Gastrocnemius medialis (tissue), 4 donors: Measurements from ENCODE around the gene CRK.

Experiments used
- POLR2A ChIP-seq, 2 donors: fragments of 450-650 bp; IDR thresholded peaks; one replicate each; pipeline ENCODE4 v1.6.1; 2017; ENCODE audit warnings: antibody characterized with exemption in 2 of 2, mild to moderate bottlenecking in 2 of 2, moderate library complexity in 2 of 2
- TF ChIP-seq, protein P1 (sequence below), 5 experiments: fragments of 450-650 bp in 3 of 5; fragments of 200-600 bp in 2 of 5; sonication (generic) in 2 of 5; IDR thresholded peaks in 4 of 5; conservative IDR thresholded peaks in 1 of 5; 1 replicate in 4 of 5; 2 replicates in 1 of 5; pipeline ENCODE4 v1.5.1; 2016 to 2019; ENCODE audit warnings: antibody characterized with exemption in 5 of 5, mild to moderate bottlenecking in 3 of 5, moderate library complexity in 3 of 5

- TF ChIP-seq, protein P1, sequence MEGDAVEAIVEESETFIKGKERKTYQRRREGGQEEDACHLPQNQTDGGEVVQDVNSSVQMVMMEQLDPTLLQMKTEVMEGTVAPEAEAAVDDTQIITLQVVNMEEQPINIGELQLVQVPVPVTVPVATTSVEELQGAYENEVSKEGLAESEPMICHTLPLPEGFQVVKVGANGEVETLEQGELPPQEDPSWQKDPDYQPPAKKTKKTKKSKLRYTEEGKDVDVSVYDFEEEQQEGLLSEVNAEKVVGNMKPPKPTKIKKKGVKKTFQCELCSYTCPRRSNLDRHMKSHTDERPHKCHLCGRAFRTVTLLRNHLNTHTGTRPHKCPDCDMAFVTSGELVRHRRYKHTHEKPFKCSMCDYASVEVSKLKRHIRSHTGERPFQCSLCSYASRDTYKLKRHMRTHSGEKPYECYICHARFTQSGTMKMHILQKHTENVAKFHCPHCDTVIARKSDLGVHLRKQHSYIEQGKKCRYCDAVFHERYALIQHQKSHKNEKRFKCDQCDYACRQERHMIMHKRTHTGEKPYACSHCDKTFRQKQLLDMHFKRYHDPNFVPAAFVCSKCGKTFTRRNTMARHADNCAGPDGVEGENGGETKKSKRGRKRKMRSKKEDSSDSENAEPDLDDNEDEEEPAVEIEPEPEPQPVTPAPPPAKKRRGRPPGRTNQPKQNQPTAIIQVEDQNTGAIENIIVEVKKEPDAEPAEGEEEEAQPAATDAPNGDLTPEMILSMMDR (IDR thresholded peaks at IDR 0.05 in 4 of 5, conservative IDR thresholded peaks at IDR 0.05 in 1 of 5), result no peak
- TF ChIP-seq POLR2A (IDR thresholded peaks at IDR 0.05), result no peak
These were observed 42.7 kb downstream of the CRK start for GRCh38 chr17:1413281-1413791.
